GM18858 (cell line): ENCODE results near the gene PPIL6.
"Not testable (repeated sequence)": the region's sequence is repeated elsewhere in the genome, so short reads cannot be mapped to it uniquely, and the experiment has no call there.

Experiments
- ATAC-seq: cut with Tn5 transposase; IDR thresholded peaks from one replicate; pipeline ENCODE4 v1.9.1; 2021; ENCODE audit not compliant: unreplicated experiment

Gene PPIL6

GRCh38 chr6:109467696-109468095 lies 27.3 kb upstream of the PPIL6 start:
- ATAC-seq, result no peak

DNA sequence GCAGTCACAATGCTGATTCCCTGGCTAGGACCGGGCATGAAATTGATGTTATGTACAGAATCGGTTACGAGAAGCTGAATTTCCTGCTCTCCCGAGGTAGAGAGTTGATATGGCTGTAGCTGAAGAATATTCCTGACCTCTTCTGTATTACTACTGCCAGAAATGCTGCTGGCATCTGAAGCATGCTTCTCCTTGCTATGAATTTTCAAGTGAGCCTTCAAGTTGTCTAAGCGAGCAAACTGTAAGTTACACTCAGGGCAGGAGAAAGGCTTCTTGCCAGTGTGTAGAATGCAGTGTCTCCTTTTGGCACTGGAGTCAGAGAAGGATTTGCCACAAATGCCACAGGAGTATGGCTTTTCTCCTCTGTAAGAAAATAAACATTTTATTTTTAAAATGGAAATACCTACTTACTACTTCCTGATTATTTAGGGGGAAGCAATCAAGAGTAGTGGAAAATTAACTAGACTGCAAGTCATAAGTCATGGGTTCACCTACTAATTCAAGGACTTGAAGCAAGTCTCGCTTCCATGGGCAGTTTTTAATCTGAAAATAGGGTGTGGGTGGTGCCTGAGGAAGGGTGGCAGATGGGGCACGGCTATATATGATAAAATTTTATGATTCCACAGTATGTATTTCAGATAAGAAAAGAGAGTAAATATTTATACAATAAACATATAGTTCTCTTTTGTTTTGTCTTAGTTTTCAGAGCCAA lies 25.9 kb upstream of the PPIL6 start:
- ATAC-seq, result no peak

DNA sequence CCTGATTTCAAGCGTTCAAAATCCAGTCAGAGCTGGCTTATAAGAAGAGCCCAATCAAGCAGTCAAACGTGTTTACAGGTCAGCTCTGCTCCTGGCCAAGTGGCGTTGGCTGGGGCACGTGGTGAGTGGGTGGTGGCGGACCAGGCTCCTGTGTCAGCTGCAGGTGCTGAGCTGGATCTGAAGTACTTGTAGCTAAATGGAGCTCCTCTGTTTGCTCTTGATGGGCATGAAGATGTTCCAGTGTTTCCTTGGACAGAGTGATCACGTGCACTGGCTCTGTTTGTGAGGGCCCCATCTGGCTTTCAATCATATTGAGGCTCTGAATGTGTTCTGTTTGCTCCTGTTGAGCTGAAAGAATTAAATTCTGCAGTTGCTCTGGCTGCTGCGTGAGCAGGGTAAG lies 25.3 kb upstream of the PPIL6 start:
- ATAC-seq, result no peak

GRCh38 chr6:109461733-109462526 lies 21.5 kb upstream of the PPIL6 start:
- no peak for ATAC-seq

DNA sequence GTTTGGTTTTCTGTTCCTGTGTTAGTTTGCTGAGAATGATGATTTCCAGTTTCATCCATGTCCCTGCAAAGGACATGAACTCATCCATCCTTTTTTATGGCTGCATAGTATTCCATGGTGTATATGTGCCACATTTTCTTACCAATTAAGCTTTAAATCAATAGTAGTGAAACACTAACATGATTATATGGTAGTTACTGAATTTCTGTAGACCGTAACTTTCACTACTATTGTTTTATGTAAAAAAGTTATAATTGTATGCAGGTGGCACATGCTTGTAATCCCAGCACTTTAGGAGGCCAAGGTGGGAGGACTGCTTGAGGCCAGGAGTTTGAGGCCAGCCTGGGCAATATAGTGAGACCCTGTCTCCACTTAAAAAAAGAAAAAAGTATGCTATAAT lies 20.8 kb upstream of the PPIL6 start:
- ATAC-seq, result not testable (repeated sequence)

GRCh38 chr6:109460161-109460829 lies 19.9 kb upstream of the PPIL6 start:
- ATAC-seq, result no peak

DNA sequence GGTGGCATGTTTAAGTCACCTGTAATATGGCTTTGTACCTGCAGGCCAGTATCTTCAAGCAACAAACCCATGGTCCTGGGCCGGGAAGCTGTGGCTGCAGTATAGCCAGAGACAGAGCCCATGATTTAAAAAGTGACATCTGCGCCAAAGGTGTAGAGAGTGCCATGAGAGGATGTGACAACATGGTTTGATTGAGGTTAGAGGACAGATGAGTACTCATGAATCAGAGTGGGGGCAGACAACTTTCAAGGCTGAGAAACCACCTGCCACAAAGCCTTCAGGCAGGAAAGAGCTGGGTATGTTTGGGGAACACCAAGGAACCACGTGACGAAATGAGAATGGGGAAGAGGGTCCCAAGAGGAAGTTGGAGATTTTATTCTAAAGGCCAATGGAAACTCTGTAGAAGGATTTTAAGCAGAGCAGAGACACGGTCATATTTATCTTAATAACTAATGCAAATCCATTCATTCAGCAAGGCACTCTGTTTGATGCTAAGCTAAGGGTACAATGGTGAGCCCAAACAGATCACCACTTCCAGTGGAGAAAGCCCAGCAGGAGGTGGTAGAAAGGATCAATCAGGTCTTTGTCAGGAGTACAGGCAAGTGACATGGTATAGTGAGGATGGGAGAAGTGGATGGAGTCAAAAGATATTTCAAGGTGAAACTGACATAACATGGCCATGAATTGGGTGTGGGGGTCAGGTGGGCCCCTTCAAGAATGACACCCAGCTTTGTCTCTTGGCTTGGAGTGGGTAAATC lies 18.5 kb upstream of the PPIL6 start:
- ATAC-seq, result peak; percentile 35

DNA sequence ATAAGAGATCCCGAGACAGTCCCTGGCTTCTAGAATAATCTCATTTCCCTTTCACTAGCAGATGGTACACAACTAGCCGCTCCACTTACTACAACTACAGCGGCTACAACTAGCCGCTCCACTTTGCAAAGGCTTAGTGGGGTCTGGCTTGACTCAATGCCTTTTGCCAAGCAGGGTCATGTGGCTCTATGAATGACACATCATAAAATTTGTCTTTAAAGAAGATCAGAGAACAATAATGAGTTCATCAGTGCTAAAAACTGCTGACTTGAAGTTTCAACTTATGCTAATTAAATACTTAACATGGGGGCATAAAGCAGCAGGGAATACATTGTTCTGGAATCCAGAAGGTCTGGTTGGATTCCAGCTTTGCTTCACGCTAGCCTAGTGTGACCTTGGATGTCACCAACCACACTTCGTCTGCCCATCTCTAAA lies 17.2 kb upstream of the PPIL6 start:
- no peak for ATAC-seq

- ATAC-seq, result no peak
Measured at GRCh38 chr6:109456710-109457561, 16.5 kb upstream of the PPIL6 start.

DNA sequence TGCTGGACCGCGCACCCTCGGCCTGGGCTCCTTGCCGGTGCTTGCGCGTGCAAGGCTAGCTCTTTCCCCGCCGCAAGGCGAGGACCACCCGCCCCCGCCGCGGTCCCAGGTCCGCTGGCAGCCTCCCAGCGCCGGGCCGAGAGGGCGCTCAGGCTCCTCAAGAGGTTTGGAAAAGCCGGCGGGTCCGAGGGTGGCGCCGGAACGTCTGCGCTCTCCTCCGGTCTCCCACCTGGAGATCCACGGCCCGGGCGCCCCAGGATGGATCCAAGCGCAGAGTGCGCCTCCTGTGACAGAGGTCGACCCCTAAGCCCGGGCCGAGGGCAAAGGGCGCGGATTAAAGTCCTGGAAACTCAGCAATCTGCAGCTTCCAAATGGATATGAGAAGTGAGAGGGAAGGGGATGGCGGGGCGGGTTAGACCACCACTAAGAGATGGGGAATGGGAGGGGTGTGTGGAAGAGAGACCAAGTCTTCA lies 15.7 kb upstream of the PPIL6 start:
- peak; percentile 0 for ATAC-seq

- ATAC-seq, result peak; percentile 46
Measured at GRCh38 chr6:109455437-109456110, 15.1 kb upstream of the PPIL6 start, which contains the start of gene MICAL1. MICAL1 (minus strand) TSS chr6:109455772; CDS start chr6:109454196, 1,576 bp downstream.

GRCh38 chr6:109454496-109455436 lies 14.3 kb upstream of the PPIL6 start:
- no peak for ATAC-seq

DNA sequence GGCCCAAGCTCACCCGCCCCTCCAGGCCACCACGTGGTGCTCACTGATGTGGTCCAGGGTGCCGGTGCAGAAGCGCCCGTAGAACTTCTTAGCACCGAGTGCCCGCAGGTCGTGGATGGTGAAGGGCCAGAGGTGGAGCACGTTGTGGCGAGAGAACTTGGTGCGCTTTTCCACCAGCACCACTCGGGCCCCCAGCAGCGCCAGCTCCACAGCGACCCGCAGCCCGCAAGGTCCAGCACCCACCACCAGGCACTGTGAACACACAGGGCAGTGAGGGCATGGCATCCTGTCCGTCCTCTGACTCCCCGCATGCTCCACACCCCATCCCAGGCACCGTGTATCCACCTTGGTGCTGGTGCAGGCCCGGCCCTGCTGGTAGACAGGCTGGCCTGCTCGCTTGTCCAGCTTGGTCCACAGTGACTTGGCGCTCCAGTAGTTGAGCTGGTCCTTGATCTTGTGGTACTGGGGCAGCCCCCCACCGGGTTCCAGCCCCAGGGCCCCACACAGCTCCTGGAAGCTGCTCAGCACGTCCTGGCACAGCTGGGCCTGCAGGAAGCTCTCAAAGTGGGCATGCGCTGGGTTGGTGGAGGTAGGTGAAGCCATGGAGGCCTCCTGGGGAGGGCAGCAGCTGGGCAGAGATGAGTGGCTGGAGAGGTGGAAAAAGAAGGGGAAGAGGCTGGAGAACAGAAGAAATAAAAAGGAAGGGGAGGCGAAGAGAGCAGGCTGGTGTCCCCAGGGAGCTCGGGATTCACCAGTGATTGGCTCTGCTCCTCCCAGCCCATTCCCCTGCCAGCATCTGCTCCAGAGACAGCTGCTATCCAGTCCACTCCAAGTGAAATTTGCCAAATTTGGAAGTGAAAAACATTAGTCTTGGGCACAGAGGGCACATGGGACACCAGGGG lies 13.4 kb upstream of the PPIL6 start:
- no peak for ATAC-seq

- no peak for ATAC-seq
Measured at GRCh38 chr6:109453156-109453555, 12.7 kb upstream of the PPIL6 start.

- ATAC-seq, result no peak
Measured at GRCh38 chr6:109452181-109452580, 11.8 kb upstream of the PPIL6 start.

- ATAC-seq, result no peak
Measured at GRCh38 chr6:109451376-109451775, 10.9 kb upstream of the PPIL6 start.

DNA sequence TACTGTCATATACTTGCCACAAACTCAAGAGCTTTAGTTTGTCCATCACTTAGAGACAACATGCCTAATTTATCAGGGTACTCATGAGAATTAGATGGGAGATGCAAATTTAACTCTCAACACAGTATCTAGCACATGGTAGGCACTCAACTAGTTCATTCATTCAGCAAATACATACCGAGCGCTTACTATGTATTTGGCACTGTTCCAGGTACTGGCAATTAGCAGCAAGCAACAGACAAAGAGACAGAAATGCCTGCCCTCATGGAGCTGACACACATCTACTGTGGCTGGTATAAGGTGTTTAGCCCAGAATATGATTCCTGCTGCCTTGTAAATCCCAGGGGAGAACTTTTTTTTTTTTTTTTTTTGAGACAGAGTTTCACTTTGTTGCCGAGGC lies 10.4 kb upstream of the PPIL6 start:
- ATAC-seq, result no peak
